Measurements from ENCODE around the gene RPS6KA5.
"Not testable (repeated sequence)": the region's sequence is repeated elsewhere in the genome, so short reads cannot be mapped to it uniquely, and the experiment has no call there.

RPS6KA5 gene

DNA sequence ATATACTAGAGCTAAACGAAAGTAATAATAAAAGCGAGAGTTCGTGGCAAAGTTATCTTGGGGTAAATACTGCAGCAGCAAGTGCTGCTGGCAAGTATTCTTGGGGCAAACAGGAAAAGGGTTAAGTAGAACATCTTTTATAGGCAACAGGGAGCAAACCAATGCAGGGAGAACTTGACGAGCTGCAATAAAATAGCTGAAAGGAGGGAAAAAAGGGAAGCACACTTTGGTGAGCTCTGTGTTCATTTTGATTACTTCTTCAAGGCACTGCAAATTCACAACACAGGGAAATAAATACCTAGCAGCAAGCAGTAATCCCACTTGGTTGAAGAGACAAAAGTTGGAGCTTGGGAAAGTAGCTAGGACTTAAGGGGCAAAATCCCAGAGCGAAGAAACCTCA is 201.9 kb downstream of the RPS6KA5 start:
- no peak for DNase-seq

DNA sequence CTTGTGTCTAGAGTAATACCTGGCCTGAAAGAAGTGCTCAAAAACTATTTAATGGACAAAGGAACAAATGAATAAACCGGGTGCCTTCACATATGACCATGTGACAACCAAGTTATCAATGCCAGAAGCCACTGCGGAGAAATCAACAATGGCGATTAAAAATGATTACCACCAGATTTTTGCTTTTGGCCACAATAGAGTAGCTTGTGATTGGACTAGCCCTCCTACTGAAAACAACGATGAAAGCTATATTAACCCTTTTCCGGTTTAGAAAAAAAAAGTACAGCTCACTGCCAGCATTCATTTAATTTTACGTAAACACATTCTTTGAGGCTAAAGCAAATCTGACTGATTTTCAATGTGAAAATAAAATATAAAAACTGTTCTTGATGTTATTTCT is 202.6 kb downstream of the RPS6KA5 start:
- no peak for DNase-seq

DNA sequence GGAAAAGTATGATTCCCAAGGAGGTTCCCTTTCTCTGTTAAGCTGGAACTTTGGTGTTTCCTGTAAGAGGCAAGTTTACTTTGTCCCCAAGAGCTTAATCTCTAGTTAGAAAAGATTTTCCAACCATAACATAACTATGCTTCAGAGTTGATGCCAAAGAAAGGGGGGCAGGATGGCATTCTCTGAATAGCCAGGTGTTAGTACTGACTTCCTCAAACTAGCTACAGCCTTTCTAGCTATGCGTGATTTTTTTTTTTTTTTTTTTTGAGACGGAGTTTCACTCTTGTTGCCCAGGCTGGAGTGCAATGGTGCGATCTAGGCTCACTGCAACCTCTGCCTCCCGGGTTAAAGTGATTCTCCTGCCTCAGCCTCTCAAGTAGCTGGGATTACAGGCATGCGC is 204.3 kb downstream of the RPS6KA5 start:
- DNase-seq, result not testable (repeated sequence)

DNA sequence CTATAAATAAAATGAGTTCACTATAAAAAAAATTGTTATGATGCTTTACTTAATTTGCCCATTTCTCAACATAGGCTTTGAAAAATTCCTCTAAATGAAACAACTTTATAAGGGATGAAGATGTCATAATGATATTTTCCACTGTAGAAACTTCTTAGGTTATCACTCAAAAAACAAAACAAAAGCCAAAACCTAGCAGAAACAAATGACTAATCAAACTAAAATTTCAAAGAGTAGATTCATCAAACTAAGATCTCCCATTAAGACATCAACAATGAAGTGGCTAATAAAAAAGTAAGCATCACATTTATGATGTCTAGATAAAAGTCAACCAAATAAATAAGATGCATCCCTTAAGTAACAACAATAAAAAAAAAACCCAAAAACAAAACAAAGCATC is 207.3 kb downstream of the RPS6KA5 start:
- no peak for DNase-seq

DNA sequence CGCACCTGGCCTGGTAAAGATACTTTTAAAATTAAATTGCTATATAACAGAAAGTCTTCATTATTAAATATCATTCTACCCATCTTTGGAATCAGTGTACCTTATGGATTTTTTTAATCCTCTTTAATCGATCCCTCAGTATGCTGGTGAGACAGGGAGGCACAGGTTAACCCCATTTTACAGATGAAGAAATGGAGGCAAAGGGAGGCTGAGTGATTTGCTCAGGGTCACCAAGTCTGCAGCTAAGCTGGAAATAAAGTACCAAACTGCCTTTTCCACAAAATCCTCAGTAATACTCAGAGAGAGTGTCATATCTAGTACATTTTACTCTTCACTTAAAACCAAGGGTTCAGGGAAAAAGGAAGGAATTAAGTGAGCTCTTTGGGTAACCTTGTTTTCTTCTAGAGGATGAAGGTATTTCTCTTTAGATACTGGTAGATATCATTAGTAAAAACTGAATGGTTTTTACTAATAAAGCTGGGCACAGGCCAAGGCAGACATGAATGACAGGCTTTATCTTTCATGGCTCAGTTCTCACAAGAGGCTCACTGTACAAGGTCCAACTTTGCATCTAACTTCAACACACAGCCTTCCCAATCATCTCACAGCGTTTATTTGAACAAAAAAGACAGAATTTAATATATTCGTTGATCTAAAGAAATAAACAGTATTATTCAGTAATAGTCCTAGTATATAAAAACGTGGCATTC is 209.0 kb downstream of the RPS6KA5 start:
- no peak for DNase-seq

DNA sequence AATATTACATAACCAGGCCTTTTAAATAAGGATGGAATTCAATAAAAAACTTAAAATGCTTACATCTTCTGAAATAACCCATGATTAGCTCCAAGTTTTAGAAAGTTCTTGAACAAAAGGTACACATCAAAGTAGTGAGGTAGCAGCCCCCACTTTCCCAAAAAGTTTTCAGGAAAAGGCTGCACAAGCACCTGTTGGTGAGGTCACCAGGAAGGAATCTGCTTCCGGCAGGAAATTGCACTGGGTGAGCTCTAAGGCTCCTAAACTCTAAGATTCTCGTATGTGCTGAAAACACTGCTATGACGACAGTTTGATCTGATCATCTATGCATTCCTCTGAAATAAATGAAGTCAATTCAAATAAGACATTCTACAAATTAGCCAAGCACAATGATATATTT is 210.0 kb downstream of the RPS6KA5 start:
- no peak for DNase-seq

DNA sequence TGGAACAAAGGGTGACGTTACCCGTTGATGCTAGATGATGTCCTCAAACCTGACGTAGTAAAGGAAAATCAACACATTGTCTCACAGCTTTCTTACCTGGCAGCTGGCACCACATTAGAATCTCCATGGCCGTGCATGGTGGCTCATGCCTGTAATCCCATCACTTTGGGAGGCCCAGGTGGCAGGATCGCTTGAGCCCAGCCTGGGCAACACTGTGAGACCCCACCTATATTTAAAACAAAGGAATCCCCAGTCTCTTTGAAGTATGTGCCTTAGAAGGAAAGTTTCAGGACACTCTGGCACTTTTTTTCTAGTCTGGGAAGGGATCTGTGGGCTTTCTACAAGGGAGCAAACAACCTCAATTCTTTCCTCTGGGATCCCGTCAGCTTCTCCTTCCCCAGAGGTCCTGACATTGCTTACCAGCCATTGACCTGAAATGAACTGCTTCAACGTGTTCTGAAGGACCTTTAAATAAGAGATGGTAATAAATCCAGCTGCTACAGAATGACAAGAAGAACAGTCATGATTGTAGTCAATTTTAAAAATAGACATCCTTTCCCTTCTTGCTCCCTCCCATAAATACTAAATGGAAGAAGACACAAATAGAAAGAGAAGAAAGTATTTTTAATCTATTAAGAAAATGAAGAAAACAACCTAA is 210.5 kb downstream of the RPS6KA5 start:
- DNase-seq, result no peak

DNA sequence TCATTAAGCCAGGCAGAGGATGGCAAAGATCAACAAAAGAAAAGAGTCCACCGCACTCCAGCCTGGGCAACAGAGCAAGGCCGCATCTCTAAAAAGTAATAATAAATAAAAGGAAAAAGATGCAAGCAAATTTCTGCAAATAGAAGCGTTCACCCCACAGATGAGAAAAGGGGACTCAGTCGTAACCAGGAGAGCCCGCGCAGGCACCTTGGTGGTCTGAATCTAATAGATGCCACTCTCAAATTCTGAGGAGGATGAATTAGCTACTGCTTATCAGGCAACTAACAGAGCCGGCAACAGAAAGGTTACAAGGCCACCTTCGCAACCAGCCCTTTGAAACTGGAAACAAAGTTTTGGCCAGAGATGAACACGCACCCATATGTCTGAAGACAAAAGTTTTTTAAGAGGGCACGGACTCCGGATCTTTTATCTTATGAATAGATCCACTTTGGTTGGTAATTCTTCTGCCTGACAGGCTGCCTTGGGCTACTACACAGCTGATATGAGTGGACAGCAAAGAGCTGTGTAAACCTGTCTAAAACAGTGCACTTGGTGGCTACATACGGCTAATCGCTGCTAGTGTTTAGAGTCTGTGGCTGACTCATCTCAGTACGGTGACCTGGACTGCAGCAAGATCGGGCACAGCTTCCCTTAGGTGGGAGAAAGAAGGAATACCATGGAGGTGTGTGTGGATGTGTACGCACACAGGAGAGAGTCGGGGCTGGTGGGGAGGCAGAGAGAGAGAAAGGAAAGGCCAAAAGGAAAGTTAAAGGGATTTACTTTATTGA is 211.3 kb downstream of the RPS6KA5 start:
- no peak for DNase-seq

DNA sequence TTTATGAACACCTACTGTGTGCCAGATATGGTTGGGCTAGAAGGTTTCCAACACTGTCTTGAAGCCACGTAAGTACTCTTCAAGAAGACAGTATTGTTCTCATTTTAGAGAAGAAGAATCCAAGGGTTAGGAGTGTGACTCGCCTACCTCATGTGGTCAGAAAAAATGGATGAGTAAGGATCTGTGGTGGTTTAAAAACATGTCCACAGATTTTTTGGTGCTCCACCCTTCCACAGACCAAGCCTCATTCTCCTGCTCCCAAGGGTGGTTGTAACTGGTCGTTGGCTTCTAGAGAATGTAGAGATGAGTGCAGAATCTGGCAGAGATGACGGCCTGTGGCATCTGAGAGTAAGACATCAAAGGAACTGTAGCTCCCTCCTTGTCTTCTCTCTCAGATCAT is 213.9 kb downstream of the RPS6KA5 start:
- DNase-seq, result no peak

DNA sequence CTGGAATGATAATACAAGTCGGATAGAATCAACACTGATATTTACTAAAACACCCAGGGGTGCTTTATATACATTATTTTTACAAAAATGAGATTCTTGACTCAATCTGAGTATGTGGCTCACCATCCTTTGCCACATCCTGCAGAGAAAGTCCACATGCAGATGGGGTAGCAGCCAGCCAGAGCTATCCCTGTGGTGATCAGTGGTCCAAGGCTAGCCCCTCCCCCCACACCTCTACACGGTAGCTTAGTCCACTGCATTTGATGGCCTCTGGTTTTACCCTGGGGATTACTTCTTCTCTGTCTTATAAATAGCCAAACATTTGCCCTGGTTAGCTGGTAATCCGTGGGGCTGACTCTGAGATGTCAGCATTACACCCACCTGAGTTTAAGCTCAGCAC is 216.1 kb downstream of the RPS6KA5 start:
- DNase-seq, result no peak

DNA sequence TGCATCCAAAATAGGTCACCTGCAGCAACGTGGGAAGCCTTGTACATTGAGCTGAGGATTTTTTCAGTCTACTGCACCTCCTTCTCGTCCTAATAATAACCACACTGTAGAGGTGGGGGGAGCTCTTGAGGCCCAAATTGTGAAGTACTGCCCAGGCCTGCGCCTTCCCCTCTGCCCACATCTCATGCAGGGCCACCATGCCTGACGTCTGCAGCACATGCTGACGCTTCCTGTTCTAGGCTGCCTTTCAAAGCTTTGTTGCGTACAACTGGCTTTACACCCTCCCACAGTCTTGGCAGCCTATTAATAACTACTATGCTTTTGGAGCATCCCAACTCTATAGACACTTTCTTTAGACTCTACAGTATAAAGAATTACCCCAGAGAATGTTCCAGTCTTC is 217.7 kb downstream of the RPS6KA5 start:
- DNase-seq, result no peak

DNA sequence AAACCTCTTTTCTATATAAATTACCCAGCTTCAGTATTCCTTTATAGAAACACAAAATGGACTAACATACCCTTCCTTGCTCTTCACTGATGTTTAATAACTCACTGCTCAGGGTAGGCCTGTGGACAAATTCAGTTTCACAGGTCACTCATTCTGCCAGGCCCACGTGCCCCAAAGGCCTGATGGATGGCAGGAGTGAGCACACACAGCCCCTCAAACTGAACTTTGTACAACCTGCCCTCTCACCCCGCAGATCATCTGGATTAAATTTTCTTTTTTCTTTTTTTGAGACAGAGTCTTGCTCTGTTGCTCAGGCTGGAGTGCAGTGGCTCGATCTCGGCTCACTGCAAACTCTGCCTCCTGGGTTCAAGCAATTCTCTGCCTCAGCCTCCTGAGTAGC is 219.8 kb downstream of the RPS6KA5 start:
- not testable (repeated sequence) for DNase-seq

DNA sequence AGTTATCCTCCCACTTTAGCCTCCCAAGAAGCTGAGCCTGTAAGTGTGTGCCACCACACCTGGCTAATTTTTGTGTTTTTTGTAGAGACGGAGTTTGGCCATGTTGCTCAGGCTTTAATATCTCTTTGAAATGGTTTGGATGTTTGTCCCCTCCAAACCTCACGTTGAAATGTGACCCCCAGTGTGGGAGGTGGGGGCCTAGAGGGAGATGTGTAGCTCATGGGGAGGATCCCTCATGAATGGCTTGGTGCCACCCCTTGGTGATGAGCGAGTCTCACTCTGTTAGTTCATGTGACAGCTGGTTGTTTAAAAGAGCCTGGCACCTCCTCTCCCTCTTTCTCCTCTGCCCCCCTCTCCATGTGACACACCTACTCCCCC is 220.6 kb downstream of the RPS6KA5 start:
- no peak for DNase-seq

DNA sequence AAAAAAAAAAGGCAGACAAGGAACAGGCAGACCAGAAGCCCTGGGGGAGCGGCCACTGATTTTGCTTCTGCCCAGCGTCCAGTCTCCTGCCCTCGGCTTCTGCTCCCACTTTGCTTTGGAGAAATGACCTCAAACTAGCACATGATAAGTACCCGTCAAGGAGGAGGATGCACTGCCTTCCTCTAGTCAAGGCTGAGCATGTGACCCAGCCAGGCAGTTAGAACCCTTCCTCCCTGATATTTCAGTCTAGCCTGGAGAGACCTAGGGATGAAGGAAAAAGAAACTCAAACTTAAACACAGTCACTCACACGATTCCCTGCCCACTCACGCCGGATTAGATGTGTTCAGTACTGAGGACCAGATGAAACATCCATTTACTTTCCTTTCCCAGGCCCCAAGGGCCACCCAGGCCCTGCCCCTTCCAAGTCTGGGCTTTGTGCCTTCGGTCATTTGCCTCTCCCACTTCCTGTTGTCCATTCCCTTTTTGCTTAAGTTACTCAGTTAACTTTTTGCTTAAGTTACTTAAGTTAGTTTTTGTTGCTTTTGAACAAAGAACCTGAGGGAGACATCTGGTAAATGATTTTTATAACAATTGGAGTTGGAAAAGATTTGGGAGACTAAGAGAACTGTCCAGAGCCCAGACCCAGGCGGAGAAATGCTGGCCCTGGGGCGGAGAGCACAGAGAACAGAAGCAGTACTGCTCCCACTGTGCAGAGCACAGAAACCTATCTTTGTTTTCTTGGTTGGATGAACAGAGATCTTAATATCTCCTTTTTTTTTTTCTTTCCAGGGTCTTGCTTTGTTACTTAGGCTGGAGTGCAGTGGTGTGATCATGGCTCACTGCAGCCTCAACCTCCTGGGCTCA is 221.2 kb downstream of the RPS6KA5 start:
- no peak for DNase-seq

DNA sequence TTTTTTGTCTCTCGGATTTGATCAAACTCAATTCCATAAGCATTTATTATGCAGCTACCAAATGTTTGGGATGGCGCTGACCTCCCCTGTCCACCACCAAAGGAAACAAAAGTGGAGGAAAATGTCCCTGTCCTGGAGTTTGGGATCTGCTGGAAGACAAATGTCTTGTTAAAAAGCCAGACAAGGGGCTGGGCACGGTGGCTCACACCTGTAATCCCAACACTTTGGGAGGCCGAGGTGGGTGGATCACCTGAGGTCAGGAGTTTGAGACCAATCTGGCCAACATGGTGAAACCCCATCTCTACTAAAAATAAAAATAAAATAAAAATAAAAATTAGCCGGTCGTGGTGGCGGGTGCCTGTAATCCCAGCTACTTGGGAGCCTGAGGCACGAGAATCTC is 221.9 kb downstream of the RPS6KA5 start:
- not testable (repeated sequence) for DNase-seq

DNA sequence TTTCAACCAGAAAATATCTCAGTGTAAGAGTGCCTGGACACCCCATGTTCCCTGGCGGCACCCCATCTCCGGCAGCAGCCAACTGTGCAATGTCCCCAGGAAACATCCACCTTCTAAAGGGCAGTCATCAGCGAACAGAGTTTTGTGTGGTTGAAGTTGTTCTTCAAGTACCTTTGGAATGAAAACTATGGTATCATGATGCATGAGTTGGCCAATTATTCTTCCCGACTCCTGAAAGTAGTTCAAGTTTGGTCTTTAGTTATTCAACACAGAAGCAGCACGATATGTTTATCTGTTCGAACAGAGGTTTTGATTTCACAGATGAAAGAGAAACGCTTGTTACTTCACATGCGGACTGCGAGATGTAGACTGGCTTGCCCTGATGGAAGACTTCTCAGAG is 223.1 kb downstream of the RPS6KA5 start:
- no peak for DNase-seq

DNA sequence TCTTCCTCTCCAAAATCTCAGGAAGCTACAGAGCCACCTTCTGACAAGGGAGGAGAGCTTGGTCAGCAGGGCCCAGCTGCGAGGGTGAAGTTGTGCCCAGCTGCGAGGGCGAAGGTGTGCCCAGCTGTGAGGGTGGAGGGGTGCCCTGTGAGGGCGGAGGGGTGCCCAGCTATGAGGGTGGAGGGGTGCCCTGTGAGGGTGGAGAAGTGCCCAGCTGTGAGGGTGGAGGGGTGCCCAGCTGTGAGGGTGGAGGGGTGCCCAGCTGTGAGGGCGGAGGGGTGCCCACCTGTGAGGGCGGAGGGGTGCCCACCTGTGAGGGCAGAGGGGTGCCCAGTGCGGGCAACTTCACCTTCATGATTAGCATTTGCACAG is 223.8 kb downstream of the RPS6KA5 start:
- no peak for DNase-seq

DNA sequence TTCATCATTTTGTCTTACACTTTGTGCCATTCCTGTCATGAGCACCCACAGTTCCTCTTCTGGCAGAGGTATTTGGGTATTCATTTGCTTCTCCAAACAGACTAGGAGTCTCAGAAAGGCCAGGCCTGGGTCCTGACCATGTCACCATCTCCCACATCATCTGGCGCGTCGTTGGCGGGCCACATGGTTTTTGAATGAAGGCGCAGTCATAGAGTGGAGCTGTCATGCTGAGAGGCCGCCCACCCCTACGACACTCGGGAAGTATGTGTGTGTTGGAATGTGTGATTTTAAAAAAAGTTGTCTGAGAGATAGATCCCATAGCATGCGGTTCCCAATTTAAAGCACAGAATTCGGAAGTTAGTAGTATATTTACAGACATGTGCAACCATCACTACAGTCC is 228.6 kb downstream of the RPS6KA5 start:
- no peak for DNase-seq

DNA sequence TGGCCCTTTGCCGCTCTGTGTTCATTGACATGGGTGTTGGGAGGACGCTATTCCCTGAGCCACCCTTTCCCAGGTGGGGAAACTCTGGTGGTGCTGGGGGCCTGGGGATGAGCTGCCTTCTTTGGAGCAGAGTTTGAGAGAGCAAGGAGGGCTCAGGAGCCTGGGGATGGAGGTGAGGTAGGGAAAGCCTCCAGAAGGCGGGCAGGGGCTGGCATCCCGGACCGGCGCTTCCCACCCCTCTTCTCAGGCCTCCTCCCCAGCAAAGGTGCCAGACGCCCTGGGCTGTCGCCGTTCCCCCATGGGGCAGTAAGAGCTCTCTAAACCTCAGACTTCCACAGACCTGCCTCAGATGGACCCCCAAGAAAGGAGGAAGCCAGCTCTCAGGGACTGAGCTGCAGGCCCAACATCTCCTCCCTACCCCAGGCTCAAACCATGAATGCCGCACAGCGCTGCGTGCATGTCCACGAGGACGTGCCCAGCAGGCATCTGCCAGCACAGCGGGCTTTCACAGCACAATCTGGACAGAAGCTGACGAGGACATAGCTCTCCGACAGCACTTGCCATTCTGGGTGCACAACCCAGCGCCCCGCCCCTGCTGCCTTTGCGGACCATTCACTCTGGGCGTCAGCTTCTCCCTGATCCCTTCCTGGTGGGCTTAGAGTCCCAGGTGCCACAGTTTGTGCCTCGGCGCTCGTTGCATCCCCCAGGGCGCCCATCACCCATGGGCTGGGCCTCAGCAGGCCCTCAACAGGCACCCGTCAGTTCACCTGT is 229.3 kb downstream of the RPS6KA5 start:
- DNase-seq, result no peak

DNA sequence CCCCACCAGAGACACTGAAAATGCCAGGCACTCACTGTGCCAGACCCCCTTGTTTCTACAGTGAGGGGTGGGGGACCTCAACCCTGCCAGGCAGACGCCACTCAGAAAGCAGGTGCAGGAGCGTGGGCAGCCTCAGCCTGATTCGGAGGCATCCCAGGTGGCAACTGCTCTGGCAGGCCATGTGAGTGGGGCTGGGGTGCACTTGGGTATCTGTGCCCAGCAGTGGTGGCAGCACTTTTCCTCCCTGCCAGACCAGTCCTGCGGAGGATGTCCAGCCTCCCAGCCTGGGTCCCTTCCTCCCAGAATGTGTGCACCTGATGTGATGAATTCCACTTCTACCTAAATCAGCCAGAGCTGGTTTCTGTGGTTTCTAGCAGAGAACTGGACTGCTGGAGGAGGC is 230.8 kb downstream of the RPS6KA5 start:
- DNase-seq, result no peak

DNA sequence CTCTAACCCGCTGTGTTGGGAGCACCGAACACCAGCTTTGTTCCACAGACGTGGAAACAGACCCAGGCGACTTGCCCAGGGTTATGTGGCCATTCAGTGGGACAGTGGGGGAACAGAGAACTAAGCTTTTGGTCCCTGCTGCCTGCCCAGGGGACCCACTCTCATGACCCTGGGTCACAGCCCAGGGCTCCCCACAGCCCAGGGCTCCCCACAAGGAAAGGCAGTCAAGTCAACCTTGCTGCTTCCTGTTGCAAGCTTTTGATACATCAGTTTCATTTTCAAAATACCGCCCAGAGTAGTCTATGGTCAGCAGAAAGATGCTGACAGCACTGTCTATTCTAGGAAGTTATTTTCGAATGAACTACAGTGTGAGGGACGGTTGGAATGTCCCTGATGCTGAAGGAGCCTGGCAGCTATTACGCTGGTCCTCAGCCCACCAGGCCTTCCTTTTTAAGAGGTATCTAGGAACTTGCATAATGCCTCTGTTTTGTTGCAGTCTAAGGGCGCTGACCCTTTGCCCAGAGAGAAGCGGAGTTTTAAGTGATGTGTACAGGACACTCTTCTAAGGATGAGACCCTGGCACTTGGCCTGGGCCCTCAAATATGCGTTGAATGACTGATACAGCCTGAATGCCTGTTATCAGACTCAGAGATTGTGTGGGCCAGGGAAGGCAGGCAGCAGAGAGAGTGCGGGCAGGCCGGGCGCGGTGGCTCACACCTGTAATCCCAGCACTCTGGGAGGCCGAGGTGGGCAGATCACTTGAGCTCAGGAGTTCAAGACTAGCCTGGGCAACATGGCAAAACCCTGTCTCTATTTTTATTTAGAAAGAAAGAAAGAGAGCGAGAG is 231.6 kb downstream of the RPS6KA5 start:
- no peak for DNase-seq

All from NCI-H2081 treated with DMSO at 0.1 percent for 48 hours (cell line).